GM23338 (cell line): Measurements from ENCODE around the gene ZNF280D. TPM values are rescaled to one million over a fixed set of nuclear protein-coding genes. Genes with fewer than 3 reads are reported as not detected.
A peak's percentile ranks its signal among the peaks of the same experiment; 100 is the strongest.

Experiments
- ATAC-seq: fragments of 200-7000 bp; cut with Tn5 transposase; 3 replicates; pipeline ENCODE4 v1.9.1; 2020
- DNase-seq: peaks from one replicate; pipeline ENCODE4 v3.0.0-alpha.2; 2015; ENCODE audit warnings: low spot score
- H2AFZ ChIP-seq: fragments of 200-600 bp; sonication (generic); 2 replicates; pipeline ENCODE4 v1.8.0; 2016; ENCODE audit warnings: antibody characterized with exemption, mild to moderate bottlenecking, moderate library complexity
- H3F3A ChIP-seq: fragments of 200-600 bp; sonication (generic); replicated peaks from 2 replicates; pipeline ENCODE4 v1.8.0; 2017; ENCODE audit warnings: antibody characterized with exemption, mixed run types, low read depth
- H3K27ac ChIP-seq: fragments of 200-600 bp; sonication (generic); 2 replicates; pipeline ENCODE4 v1.6.1; 2016; ENCODE audit warnings: low read depth
- H3K27me3 ChIP-seq: fragments of 200-600 bp; sonication (generic); 2 replicates; pipeline ENCODE4 v1.8.0; 2016; ENCODE audit warnings: mild to moderate bottlenecking, mixed run types, moderate library complexity; ENCODE audit not compliant: insufficient read depth
- H3K36me3 ChIP-seq: fragments of 200-600 bp; sonication (generic); 2 replicates; pipeline ENCODE4 v1.8.0; 2016; ENCODE audit warnings: mild to moderate bottlenecking; ENCODE audit not compliant: insufficient read depth
- H3K4me1 ChIP-seq: fragments of 200-600 bp; sonication (generic); 2 replicates; pipeline ENCODE4 v1.8.0; 2016; ENCODE audit warnings: mild to moderate bottlenecking, moderate library complexity; ENCODE audit not compliant: insufficient read depth
- H3K4me2 ChIP-seq: fragments of 200-600 bp; sonication (generic); 2 replicates; pipeline ENCODE4 v1.7.1; 2017; ENCODE audit warnings: mixed run types
- H3K4me3 ChIP-seq: fragments of 200-600 bp; sonication (generic); 2 replicates; pipeline ENCODE4 v1.6.1; 2016; ENCODE audit warnings: mixed run types
- H3K79me2 ChIP-seq: fragments of 200-600 bp; sonication (generic); replicated peaks from 2 replicates; pipeline ENCODE4 v1.8.0; 2017; ENCODE audit warnings: mild to moderate bottlenecking; ENCODE audit not compliant: insufficient read depth
- H3K9me2 ChIP-seq: fragments of 200-600 bp; sonication (generic); 2 replicates; pipeline ENCODE4 v1.8.0; 2017; ENCODE audit not compliant: insufficient read depth
- H4K20me1 ChIP-seq: fragments of 200-600 bp; sonication (generic); replicated peaks from 2 replicates; pipeline ENCODE4 v1.8.0; 2017; ENCODE audit warnings: mild to moderate bottlenecking; ENCODE audit not compliant: insufficient read depth
- H3K27ac Mint-ChIP-seq: 2 replicates; pipeline ENCODE4 v1.8.0; 2020; ENCODE audit warnings: inconsistent platforms, mild to moderate bottlenecking, moderate library complexity, mixed read lengths
- H3K27me3 Mint-ChIP-seq: 3 replicates; pipeline ENCODE4 v1.8.0; 2022; ENCODE audit warnings: low read depth, mild to moderate bottlenecking, moderate library complexity, mixed read lengths, inconsistent platforms; ENCODE audit not compliant: insufficient read depth, poor library complexity
- H3K36me3 Mint-ChIP-seq: 3 replicates; pipeline ENCODE4 v1.8.0; 2021; ENCODE audit warnings: low read depth, mild to moderate bottlenecking, inconsistent platforms, moderate library complexity, mixed read lengths
- H3K4me1 Mint-ChIP-seq: 3 replicates; pipeline ENCODE4 v1.8.0; 2020; ENCODE audit warnings: mild to moderate bottlenecking, inconsistent platforms, mixed read lengths
- H3K4me3 Mint-ChIP-seq: 3 replicates; pipeline ENCODE4 v1.8.0; 2021; ENCODE audit warnings: moderate library complexity, mild to moderate bottlenecking, inconsistent platforms, mixed read lengths
- H3K9me3 Mint-ChIP-seq: 3 replicates; pipeline ENCODE4 v1.8.0; 2020; ENCODE audit warnings: moderate library complexity, mild to moderate bottlenecking, inconsistent platforms, mixed read lengths
- CREB1 ChIP-seq: fragments of 250-450 bp; sonication (Bioruptor Pico); IDR thresholded peaks from 2 replicates; pipeline ENCODE4 v1.5.0; 2020; ENCODE audit warnings: low read depth, mild to moderate bottlenecking, moderate library complexity
- EZH2 ChIP-seq: fragments of 200-600 bp; sonication (generic); IDR thresholded peaks from one replicate; pipeline ENCODE4 v1.8.0; 2017; ENCODE audit warnings: antibody characterized with exemption, mild to moderate bottlenecking, low read depth; ENCODE audit not compliant: unreplicated experiment
- POLR2AphosphoS5 ChIP-seq: IDR thresholded peaks from 2 replicates; pipeline ENCODE4 v1.6.1; 2016; ENCODE audit warnings: antibody characterized with exemption, low read depth
- REST ChIP-seq: IDR thresholded peaks from one replicate; pipeline ENCODE4 v1.6.1; 2018; ENCODE audit warnings: antibody characterized with exemption; ENCODE audit not compliant: unreplicated experiment
- ZNF462 ChIP-seq: fragments of 250-450 bp; sonication (Bioruptor Pico); IDR thresholded peaks from 2 replicates; pipeline ENCODE4 v1.5.0; 2020; ENCODE audit warnings: mild to moderate bottlenecking, moderate library complexity
- polyA plus RNA-seq: library from polyadenylated mRNA; unstranded; fragments of >200 nt; fragmentation: Nextera tagmentation; extraction: Ambion mirVana; gene quantifications from 2 replicates; pipeline ENCODE4 v1.2.1, GENCODE V29; 2016
- total RNA-seq: library from RNA; depleted of rRNA; stranded (reverse); fragments of >200 nt; shearing (Covaris generic); gene quantifications from 2 replicates; pipeline ENCODE4 v1.2.3, GENCODE V29; 2014

The ZNF280D gene
- total and polyA plus RNA-seq, 2 experiments from 2014 or later = 23.3 to 32.5 TPM

DNA sequence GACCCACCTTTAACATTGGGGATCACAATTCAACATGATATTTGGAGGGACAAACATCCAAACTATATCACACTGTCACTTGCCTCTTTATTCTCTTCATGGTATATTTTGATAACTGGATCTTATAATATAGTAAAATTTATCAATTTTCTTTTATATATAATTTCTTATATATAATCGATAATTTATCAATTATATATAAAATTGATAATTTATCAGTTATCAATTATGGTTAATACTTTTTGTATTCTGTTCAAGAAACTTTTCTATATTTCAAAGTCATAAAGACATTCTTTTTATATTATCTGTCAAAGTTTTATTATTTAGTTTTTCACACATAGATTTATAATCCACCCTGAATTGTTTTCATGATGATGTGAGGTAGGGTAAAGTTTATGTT lies 132.9 kb downstream of the ZNF280D start:
- TF ChIP-seq POLR2AphosphoS5 = no peak
- TF ChIP-seq CREB1 (CRISPR knock-in tag) = no peak
- TF ChIP-seq REST = no peak
- no peak for TF ChIP-seq ZNF462 (CRISPR knock-in tag)
- no peak for TF ChIP-seq EZH2
- Mint-ChIP-seq H3K4me3 (no peak overlapping the region), H3K27ac (no peak overlapping the region), H3K4me1 (peaks cover 6% of the 10 kb centered on the region; the same call in 2 of the 3 replicates), H3K9me3 (peaks cover 21% of the 10 kb centered on the region), H3K36me3 (peaks cover 10% of the 10 kb centered on the region; the same call in 2 of the 3 replicates), H3K27me3 (no peaks in the 10 kb centered on the region)
- Histone ChIP-seq H3K9me2 (no peaks in the 10 kb centered on the region), H3K4me2 (no peak overlapping the region), H3K27ac (no peak overlapping the region), H4K20me1 (no peaks in the 10 kb centered on the region), H3K4me3 (no peak overlapping the region), H3K4me1 (no peaks in the 10 kb centered on the region), H3K36me3 (no peaks in the 10 kb centered on the region; the same call in 1 of the 2 replicates), H3K27me3 (no peaks in the 10 kb centered on the region), H3K79me2 (no peaks in the 10 kb centered on the region), H2AFZ (peak overlapping the region; percentile 45; the same call in 1 of the 2 replicates), H3F3A (no peaks in the 10 kb centered on the region)
- DNase-seq = no peak
- no peak for ATAC-seq
